AG09309 (cell line): ENCODE results near the gene SLC13A1.
A peak's percentile ranks its signal among the peaks of the same experiment; 100 is the strongest.

Source experiments
- DNase-seq: peaks from one replicate; pipeline ENCODE4 v3.0.0-alpha.2; 2010; ENCODE audit warnings: low read depth
- H3K4me3 ChIP-seq: 2 replicates; pipeline ENCODE4 v1.5.1; 2011; ENCODE audit warnings: mild to moderate bottlenecking, low read depth, low read length, moderate library complexity; ENCODE audit not compliant: control insufficient read depth
- CTCF ChIP-seq: IDR thresholded peaks from 2 replicates; pipeline ENCODE4 v1.5.1; 2011; ENCODE audit warnings: mild to moderate bottlenecking, low read depth, low read length, inconsistent platforms; ENCODE audit not compliant: insufficient read depth, control insufficient read depth; ENCODE audit errors: missing control alignments

The SLC13A1 gene

GRCh38 chr7:123155571-123155970 is 44.2 kb downstream of the SLC13A1 start:
- no peak for TF ChIP-seq CTCF
- H3K4me3 ChIP-seq, result no peak overlapping the region
- DNase-seq, result no peak

- no peak overlapping the region for H3K4me3 ChIP-seq
- DNase-seq, result peak; percentile 23
- TF ChIP-seq CTCF, result peak; percentile 66
These were observed 45.4 kb downstream of the SLC13A1 start for GRCh38 chr7:123154231-123154860.

- no peak for TF ChIP-seq CTCF
- no peak overlapping the region for H3K4me3 ChIP-seq
These were observed 48.3 kb downstream of the SLC13A1 start for GRCh38 chr7:123151443-123151842.

GRCh38 chr7:123148813-123149212 is 51.0 kb downstream of the SLC13A1 start:
- TF ChIP-seq CTCF, result no peak
- DNase-seq, result no peak
- H3K4me3 ChIP-seq, result no peak overlapping the region

More at GRCh38 chr7:123151443-123151842, 48.3 kb downstream of the SLC13A1 start:
- DNase-seq, result no peak

GRCh38 chr7:123143252-123144006 is 56.3 kb downstream of the SLC13A1 start:
- TF ChIP-seq CTCF, result no peak
- no peak overlapping the region for H3K4me3 ChIP-seq

GRCh38 chr7:123140561-123140960 is 59.2 kb downstream of the SLC13A1 start:
- no peak for DNase-seq
- H3K4me3 ChIP-seq, result no peak overlapping the region
- no peak for TF ChIP-seq CTCF

More at GRCh38 chr7:123143252-123144006, 56.3 kb downstream of the SLC13A1 start:
- no peak for DNase-seq
